GM18498 (cell line): Measurements from ENCODE around the gene FBXO28.
"Not testable (repeated sequence)": the region's sequence is repeated elsewhere in the genome, so short reads cannot be mapped to it uniquely, and the experiment has no call there.

Experiments
- ATAC-seq: cut with Tn5 transposase; IDR thresholded peaks from one replicate; pipeline ENCODE4 v1.9.1; 2021; ENCODE audit warnings: mild to moderate bottlenecking, moderate library complexity; ENCODE audit not compliant: unreplicated experiment

Gene FBXO28, protein sequence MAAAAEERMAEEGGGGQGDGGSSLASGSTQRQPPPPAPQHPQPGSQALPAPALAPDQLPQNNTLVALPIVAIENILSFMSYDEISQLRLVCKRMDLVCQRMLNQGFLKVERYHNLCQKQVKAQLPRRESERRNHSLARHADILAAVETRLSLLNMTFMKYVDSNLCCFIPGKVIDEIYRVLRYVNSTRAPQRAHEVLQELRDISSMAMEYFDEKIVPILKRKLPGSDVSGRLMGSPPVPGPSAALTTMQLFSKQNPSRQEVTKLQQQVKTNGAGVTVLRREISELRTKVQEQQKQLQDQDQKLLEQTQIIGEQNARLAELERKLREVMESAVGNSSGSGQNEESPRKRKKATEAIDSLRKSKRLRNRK

GRCh38 chr1:224113918-224114786 is at the start of gene FBXO28:
TSS of gene FBXO28 (plus strand) at chr1:224114111. CDS start at chr1:224114130, 19 bp downstream.
- peak; percentile 98 for ATAC-seq

- no peak for ATAC-seq
Observed at GRCh38 chr1:224064150-224064549, 49.8 kb upstream of the FBXO28 start.

DNA sequence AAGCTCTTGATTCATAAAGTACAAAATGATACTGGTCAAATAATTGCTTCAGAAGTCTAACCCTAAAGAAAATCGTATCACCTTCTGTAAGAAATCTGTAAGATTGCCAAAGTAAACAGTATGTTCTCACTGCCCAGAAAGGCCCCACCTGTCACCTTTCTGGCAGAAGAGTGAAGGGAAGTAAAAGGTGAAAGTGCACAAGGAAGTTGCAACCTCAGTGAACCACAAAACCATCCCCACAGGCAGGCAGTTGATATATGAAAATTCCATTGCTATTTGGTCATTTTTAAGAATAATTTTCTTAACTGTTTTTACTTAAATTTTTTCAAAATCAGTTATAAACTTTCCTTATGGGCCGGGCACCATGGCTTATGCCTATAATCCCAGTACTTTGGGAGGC is 48.5 kb upstream of the FBXO28 start:
- no peak for ATAC-seq

DNA sequence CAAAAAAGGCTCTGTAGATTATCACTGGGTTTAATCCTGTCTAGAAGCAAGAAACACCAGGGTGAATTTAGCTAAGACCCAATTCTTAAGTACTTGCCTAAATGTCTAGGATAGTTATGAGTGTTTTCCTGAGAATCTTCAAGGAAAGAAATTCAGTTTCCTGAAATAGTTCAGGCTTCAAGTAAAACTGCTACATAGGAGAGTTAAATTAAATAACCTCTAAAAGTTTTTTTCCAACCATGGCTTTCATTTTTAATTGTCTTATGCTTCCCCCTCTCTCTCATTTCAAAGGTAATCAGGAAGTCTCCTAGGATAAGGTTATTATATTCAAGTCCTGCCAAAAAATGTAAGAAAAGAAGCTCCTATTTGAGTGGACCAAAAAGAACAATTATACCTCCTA is 46.7 kb upstream of the FBXO28 start:
- no peak for ATAC-seq

DNA sequence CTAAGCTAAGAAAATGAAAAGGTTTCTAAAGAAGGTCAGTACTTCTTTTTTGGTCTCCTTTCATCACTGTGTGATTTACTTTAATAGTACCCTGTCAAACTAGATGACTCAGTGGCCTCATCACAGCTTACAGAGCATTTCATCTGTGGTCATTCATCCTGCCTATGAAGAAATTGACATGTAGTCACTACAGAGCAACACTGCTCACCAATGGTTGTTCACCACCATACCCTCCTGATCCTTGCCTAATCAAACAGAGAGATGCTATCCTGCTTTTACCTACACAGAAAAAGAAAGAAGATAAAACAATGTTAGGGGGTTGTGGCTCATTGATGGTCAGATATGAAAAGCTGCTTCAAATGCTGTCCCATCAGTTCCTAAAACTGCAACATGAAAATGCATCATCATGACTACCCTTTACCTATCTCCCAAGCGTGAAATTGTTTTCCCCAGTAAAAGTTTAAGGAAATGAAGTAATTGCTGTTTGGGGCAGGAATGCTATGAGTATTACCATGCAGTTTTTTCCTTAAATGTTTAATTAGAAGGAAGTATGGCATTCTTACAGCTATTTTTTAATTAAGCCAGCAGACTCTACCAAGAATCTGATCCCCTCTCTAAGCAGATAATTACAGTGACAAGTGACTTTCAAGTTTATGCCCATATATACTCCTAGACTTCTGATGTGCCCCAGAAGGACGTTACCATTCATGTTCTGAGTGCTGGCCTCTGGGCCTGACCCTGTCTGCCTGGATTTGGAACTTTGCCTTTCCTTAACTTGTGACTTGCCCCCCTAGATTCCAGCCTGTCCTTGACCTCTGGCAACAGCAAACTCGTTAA is 46.1 kb upstream of the FBXO28 start:
- no peak for ATAC-seq

- no peak for ATAC-seq
Observed at GRCh38 chr1:224068458-224069072, 45.3 kb upstream of the FBXO28 start.

- no peak for ATAC-seq
Observed at GRCh38 chr1:224069138-224069537, 44.8 kb upstream of the FBXO28 start.

DNA sequence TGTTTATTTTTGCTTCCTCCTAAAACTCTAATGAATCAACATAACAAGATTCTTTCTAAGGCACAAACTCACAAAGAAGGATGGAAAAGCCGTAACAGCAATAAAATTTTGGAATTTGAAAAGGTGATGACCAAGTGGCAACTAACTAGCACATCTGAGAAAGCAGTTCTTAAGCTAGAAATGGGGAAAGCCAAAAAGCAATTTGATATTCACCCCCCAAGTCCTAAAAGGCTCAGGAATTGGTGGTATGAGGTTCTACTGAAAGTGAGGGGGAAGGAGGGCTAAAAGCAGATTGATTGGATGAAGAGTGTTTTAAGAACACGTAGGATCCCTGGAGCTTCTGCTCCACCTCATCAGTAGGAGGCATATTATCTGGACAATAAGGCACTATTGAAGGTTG is 43.4 kb upstream of the FBXO28 start:
- no peak for ATAC-seq

GRCh38 chr1:224076407-224076806 is 37.5 kb upstream of the FBXO28 start:
- ATAC-seq, result no peak

DNA sequence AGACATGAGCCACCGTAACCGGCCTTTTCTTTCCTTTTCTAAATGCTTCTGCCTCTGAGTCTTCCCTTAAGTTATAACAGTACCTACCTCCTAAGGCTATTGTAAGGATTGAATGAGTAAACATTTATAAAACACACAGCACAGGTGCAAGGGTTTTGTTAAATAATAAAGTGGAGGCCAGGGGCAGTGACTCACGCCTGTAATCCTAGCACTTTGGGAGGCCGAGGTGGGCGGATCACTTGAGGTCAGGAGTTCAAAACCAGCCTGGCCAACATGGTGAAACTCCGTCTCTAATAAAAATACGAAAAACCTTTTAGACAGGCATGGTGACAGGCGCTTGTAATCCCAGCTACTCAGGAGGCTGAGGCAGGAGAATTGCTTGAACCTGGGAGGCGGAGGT is 34.3 kb upstream of the FBXO28 start:
- ATAC-seq, result not testable (repeated sequence)

- ATAC-seq, result no peak
Observed at GRCh38 chr1:224080115-224080774, 33.7 kb upstream of the FBXO28 start.

GRCh38 chr1:224081604-224082003 is 32.3 kb upstream of the FBXO28 start:
- ATAC-seq, result no peak

DNA sequence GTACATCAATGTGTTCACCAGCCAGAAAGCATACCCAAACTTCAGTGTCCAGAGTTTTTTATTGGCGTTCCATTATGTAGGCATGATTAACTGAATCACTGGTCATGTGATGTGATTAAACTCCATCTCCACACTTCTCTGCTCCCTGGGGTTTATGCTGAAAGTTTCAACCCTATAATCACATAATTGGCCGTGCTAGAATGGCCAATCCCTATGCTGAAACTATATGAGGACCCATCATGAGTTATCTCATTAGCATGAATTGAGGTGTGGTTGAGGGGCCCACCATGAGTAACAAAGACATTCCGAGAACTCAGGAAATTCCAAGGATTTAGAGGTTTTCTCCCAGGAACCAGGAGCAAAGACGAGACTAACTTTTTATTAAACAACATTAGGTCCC is 31.8 kb upstream of the FBXO28 start:
- no peak for ATAC-seq

GRCh38 chr1:224084867-224085266 is 29.0 kb upstream of the FBXO28 start:
- ATAC-seq, result no peak

GRCh38 chr1:224085421-224086108 is 28.3 kb upstream of the FBXO28 start:
- no peak for ATAC-seq

GRCh38 chr1:224087286-224087794 is 26.6 kb upstream of the FBXO28 start:
- no peak for ATAC-seq

DNA sequence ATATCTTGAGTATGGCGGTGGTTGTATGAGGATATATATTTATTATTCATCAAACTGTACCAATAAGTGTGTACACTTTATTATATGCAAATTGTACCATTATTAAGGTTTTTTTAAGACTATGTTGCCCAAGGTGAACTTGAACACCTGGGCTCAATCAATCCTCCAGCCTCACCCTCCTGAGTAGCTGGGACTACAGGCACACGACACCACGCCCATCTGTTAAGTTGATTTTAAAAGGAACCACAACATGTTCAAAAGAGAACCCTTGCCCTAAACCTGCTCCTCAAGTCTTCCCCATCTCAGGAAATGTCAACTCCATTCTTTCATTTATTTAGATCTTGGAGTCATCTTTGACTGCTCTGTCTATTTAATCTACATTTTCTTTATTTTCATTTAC is 24.3 kb upstream of the FBXO28 start:
- ATAC-seq, result no peak

DNA sequence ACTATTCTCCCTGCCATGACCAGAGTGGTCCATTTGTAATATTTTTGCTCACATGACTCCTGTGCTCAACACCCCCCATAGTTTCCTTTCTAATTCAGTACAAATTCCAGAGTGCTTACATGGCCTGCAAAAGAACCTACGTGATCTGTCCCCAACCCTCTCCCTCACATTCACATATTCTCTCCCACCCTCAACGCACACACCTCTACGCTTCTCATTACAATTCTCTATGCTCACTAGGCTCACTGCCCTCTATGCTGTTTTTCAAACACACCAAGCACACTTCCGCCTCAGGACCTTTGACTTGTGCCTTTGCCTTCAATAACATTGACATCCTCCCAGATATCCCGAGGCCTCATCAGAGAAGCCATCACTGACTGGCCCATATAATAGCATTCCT is 23.8 kb upstream of the FBXO28 start:
- no peak for ATAC-seq

DNA sequence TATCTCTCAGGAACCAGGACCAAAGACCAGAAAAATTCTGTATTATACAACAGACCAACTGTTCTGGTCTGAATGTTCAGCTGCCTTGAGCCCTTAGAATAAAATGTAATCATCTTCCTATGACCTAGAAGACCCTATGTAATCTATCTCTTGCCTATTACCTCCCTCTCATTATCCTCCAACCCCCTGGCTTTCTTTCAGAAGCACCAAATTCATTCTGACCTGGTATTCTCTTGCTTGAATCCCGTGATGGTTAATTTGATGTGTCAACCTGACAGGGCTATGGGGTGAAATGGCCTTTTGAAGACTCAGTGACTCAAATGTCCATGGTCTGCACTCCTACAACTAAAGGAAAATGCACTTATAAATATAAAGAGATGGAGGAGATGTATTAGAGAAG is 21.8 kb upstream of the FBXO28 start:
- ATAC-seq, result no peak
